Measurements from ENCODE around the gene MINK1. TPM values are rescaled to one million over a fixed set of nuclear protein-coding genes. Genes with fewer than 3 reads are reported as not detected.

MINK1 gene
- total RNA-seq, 1 donor from 2014 or later = 91.5 TPM

- intact Hi-C loops (cut with micrococcal nuclease) = loop anchor here (5.0 to 10.0 kb wide), 3 partner anchors 42 to 1709 kb away; partner anchors contain the start of genes C17orf100, CAMTA2, MED31 and UBE2G1
These were observed 112.2 kb downstream of the MINK1 start for GRCh38 chr17:4945176-4945943.

GRCh38 chr17:4945944-4946280 lies 112.8 kb downstream of the MINK1 start:
- intact Hi-C loops (cut with micrococcal nuclease) = loop anchor here (5.0 to 10.0 kb wide), 3 partner anchors 41 to 1709 kb away; partner anchors contain the start of genes C17orf100, CAMTA2, MED31 and UBE2G1

GRCh38 chr17:4946312-4946976 lies 113.3 kb downstream of the MINK1 start:
- intact Hi-C loops (cut with micrococcal nuclease) = loop anchor here (5.0 to 10.0 kb wide), 3 partner anchors 41 to 1708 kb away; partner anchors contain the start of genes C17orf100, CAMTA2, MED31 and UBE2G1

- intact Hi-C loops (cut with micrococcal nuclease) = loop anchor here (5.0 to 10.0 kb wide), 3 partner anchors 40 to 1708 kb away; partner anchors contain the start of genes C17orf100, CAMTA2, MED31 and UBE2G1
These were observed 113.9 kb downstream of the MINK1 start for GRCh38 chr17:4947010-4947410.

Other genes starting within 250 kb of the MINK1 start
- gene SMTNL2, start 248.8 kb upstream of the MINK1 start, total RNA-seq = not detected in 2 replicates
- not detected in 2 replicates for gene ALOX15, start 191.7 kb upstream of the MINK1 start, total RNA-seq
- 77.1 and 81.3 TPM in 2 replicates for gene PELP1, start 129.2 kb upstream of the MINK1 start, total RNA-seq
- 344 and 354 TPM in 2 replicates for gene ARRB2, start 122.7 kb upstream of the MINK1 start, total RNA-seq
- 21.6 and 23.4 TPM in 2 replicates for gene MED11, start 101.9 kb upstream of the MINK1 start, total RNA-seq
- gene ZMYND15, start 93.5 kb upstream of the MINK1 start, total RNA-seq = 0.09 TPM in 1 of 2 replicates, not detected in the other
- 0.75 and 0.80 TPM in 2 replicates for gene CXCL16, start 93.4 kb upstream of the MINK1 start, total RNA-seq
- not detected in 2 replicates for gene TM4SF5, start 61.5 kb upstream of the MINK1 start, total RNA-seq
- 0.27 and 0.41 TPM in 2 replicates for gene VMO1, start 47.0 kb upstream of the MINK1 start, total RNA-seq
- not detected in 2 replicates for gene GLTPD2, start 44.4 kb upstream of the MINK1 start, total RNA-seq
- 153 and 157 TPM in 2 replicates for gene PSMB6, start 37.2 kb upstream of the MINK1 start, total RNA-seq
- gene PLD2, start 26.2 kb upstream of the MINK1 start, total RNA-seq = 14.0 and 15.8 TPM in 2 replicates
- gene C17orf107, start 66.2 kb downstream of the MINK1 start, total RNA-seq = 0.20 and 0.27 TPM in 2 replicates
- 0.25 and 0.73 TPM in 2 replicates for gene CHRNE, start 69.8 kb downstream of the MINK1 start, total RNA-seq
- not detected in 2 replicates for gene GP1BA, start 98.9 kb downstream of the MINK1 start, total RNA-seq
- 83.9 and 88.9 TPM in 2 replicates for gene SLC25A11, start 106.7 kb downstream of the MINK1 start, total RNA-seq
- 227 and 238 TPM in 2 replicates for gene RNF167, start 106.9 kb downstream of the MINK1 start, total RNA-seq
- gene PFN1, start 115.2 kb downstream of the MINK1 start, total RNA-seq = 2,499 and 2,527 TPM in 2 replicates
- 52.9 and 53.3 TPM in 2 replicates for gene ENO3, start 117.8 kb downstream of the MINK1 start, total RNA-seq
- 50.3 and 57.6 TPM in 2 replicates for gene SPAG7, start 134.5 kb downstream of the MINK1 start, total RNA-seq
- 70.7 and 73.7 TPM in 2 replicates for gene CAMTA2, start 154.3 kb downstream of the MINK1 start, total RNA-seq
- 0.25 and 0.27 TPM in 2 replicates for gene INCA1, start 164.2 kb downstream of the MINK1 start, total RNA-seq
- 38.6 and 42.5 TPM in 2 replicates for gene KIF1C, start 164.6 kb downstream of the MINK1 start, total RNA-seq
- gene SLC52A1, start 202.1 kb downstream of the MINK1 start, total RNA-seq = 0.16 and 0.30 TPM in 2 replicates
- gene ZFP3, start 245.1 kb downstream of the MINK1 start, total RNA-seq = 3.5 and 3.7 TPM in 2 replicates

All from T-helper 2 cell treated with Interferon-gamma antibody and Interleukin-4, amounts not matched to agents 100 ng/mL and 5 ng/mL, for 36 hours (primary cell).